WI38 (cell line): ENCODE results near the gene AP3S2.
"Not testable (repeated sequence)": the region's sequence is repeated elsewhere in the genome, so short reads cannot be mapped to it uniquely, and the experiment has no call there.

Experiments
- H3K4me3 ChIP-seq: 2 replicates; pipeline ENCODE4 v1.5.1; 2011; ENCODE audit warnings: low read depth, mild to moderate bottlenecking, control low read depth, low read length
- TF ChIP-seq, protein P1 (sequence below): IDR thresholded peaks from 2 replicates; pipeline ENCODE4 v1.5.1; 2012; ENCODE audit warnings: low read depth, mild to moderate bottlenecking, control low read depth, low read length

Gene AP3S2

DNA sequence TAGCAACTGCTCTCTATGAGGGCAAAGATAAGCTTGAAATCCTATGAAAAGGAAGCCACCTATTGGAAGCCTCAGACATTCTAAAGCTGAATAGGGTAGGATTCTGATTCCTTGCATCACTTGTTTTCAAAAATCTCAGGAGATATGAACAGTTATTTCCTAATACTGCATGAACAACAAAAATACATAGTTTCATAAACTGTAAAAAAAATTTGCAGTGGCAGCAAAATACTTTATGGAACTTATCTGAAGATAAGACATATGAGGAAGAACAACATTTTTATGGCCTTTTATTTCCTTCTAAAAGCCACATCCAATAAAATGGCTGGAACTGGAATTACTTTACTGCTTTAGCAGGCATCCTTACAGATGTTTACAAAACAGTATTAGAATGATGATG is 29.9 kb downstream of the AP3S2 start:
- H3K4me3 ChIP-seq: no peak overlapping the region
- TF ChIP-seq, protein P1, sequence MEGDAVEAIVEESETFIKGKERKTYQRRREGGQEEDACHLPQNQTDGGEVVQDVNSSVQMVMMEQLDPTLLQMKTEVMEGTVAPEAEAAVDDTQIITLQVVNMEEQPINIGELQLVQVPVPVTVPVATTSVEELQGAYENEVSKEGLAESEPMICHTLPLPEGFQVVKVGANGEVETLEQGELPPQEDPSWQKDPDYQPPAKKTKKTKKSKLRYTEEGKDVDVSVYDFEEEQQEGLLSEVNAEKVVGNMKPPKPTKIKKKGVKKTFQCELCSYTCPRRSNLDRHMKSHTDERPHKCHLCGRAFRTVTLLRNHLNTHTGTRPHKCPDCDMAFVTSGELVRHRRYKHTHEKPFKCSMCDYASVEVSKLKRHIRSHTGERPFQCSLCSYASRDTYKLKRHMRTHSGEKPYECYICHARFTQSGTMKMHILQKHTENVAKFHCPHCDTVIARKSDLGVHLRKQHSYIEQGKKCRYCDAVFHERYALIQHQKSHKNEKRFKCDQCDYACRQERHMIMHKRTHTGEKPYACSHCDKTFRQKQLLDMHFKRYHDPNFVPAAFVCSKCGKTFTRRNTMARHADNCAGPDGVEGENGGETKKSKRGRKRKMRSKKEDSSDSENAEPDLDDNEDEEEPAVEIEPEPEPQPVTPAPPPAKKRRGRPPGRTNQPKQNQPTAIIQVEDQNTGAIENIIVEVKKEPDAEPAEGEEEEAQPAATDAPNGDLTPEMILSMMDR: no peak

DNA sequence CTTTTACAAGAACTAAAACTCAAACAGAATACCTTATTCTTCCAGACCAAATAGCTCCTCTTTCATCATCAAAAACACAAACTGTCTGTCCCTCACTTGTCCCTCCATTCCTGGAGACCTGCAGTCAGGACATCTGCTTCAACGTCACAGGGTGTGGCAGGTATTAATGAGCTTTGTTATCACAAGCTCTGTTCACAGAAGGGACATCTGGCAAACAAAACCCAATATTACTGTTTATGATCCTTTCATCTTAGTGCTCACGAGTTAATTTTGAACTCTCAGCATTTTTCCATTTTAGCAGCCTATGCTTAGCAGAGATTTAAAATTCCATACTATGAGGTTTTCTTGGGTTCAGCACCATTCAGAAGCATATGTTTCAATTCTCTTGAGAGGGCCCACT is 32.9 kb downstream of the AP3S2 start:
- TF ChIP-seq, protein P1: no peak
- no peak overlapping the region for H3K4me3 ChIP-seq

DNA sequence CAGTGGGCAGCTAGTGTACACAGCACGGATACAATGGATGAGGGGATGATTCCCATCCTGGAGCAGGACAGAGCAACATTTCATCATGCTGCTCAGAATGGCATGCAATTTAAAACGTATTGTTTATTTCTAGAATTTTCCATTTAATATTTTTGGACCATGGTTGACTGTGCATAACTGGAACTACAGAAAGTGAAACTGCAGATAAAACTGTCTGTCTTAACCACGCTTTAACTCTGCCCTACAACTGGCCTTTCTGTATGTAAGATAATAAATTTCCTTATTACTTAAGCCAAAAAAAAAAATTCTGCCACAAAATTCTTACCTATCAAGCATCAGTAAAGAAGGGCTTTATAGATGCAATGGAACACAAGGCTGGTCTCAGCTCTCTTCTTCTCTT is 33.4 kb downstream of the AP3S2 start:
- TF ChIP-seq, protein P1: no peak
- H3K4me3 ChIP-seq: no peak overlapping the region

DNA sequence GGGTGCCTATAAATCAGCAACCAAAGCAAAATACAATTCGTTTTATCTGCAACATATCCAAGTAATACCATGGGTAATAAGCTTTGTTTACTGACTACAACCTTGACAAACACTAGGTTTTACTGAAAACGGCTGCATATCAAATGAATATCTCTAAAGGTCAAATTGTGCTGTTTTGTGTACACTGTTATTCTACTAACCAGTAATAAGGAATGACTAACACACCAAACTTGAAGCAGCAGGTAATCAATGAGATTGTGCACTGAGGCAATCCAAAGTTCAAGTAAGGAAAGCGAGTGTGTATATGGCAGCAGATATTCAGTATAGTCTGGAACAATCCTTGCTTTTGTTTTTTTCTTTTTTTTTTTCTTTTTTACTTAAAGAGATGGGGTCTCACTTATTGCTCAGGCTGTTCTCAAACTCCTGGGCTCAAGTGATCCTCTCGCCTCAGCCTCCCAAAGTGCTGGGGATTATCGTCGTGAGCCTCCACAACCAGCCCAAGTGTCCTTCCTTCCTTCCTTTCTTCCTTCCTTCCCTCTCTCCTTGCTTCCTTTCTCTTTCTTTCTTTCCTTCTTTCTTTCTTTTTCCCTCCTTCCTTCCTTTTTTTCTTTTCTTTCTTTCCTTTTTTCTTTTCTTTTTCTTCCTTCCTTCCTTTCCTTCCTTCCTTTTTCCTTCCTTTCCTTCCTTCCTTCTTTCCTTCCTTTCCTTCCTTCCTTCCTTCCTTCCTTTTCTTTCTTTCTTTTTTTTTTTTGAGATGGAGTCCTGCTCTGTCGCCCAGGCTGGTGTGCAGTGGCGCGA is 34.9 kb downstream of the AP3S2 start:
- no peak overlapping the region for H3K4me3 ChIP-seq
- TF ChIP-seq, protein P1: no peak

DNA sequence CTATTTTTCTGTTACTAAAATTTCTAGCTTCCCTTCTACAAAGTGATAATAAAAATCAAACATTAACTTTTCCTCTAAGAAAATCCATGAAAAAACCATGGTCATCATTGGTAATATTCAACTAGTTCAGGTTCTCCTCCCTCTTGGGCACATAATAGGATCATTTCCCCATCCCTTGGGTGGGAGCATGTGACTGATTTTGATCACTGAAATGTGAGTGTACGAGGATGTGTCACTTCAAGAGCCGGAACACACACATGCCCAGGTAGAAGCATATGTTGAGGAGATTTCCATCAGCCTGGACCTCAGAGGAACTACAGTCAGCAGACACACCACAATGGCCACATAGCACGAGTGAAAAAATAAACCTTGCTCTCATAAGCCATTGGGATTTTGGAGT is 36.1 kb downstream of the AP3S2 start:
- TF ChIP-seq, protein P1: no peak
- H3K4me3 ChIP-seq: no peak overlapping the region

DNA sequence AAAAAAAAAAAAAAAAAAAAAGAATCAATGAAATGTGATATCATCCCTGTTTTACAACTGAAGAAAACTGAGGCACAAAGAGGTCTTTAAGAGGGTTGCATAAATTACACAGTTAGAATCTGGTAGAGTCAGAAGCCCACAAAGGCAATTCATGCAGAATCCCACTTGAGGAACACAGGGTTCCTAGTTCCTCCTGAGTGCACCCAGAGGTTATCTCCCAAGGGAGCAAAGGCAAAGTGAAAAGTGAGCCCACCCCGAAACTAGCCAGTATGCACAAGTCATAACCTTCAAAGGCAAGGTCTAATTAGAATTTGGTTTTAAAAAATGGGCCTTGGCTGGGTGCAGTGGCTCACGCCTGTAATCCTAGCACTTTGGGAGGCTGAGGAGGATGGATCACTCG is 37.8 kb downstream of the AP3S2 start:
- TF ChIP-seq, protein P1: no peak
- no peak overlapping the region for H3K4me3 ChIP-seq

DNA sequence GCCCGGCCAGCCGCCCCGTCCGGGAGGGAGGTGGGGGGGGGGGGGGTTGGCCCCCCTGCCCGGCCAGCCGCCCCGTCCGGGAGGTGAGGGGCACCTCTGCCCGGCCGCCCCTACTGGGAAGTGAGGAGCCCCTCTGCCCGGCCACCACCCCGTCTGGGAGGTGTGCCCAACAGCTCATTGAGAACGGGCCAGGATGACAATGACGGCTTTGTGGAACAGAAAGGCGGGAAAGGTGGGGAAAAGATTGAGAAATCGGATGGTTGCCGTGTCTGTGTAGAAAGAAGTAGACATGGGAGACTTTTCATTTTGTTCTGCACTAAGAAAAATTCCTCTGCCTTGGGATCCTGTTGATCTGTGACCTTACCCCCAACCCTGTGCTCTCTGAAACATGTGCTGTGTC is 38.9 kb downstream of the AP3S2 start:
- H3K4me3 ChIP-seq: not testable (repeated sequence)

DNA sequence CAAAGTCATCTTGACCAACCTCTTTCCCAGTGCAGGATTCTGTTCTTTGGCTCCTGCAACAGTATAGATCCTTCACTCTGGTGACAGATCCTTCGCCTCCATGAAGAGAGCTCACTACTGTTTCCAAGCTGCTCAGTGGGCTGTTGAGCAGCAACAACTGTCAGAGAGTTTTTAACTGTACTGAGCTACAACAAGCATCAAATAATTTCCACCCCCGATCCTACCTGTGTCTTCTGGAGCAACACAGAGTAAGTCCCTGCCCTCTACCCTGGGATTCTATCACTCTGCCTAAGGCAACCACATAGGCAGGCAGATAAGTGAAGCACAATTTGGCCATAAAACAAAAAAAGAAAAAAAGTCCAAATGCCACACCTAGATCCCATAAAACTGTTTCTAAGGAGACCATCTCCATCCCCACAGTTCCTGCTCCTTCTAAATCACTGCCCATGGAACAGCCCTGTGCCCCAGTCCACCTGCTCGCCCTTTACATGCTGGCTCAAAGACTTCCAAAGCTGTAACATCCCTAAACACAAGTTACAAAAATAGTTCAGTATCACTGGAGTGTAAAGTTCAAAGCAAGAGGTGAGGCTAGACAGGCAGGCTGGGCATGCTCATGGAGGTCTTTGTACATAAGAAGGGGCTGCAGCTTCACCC is 41.3 kb downstream of the AP3S2 start:
- TF ChIP-seq, protein P1: no peak
- H3K4me3 ChIP-seq: no peak overlapping the region
